Measurements from ENCODE around the gene MESD.

DNA sequence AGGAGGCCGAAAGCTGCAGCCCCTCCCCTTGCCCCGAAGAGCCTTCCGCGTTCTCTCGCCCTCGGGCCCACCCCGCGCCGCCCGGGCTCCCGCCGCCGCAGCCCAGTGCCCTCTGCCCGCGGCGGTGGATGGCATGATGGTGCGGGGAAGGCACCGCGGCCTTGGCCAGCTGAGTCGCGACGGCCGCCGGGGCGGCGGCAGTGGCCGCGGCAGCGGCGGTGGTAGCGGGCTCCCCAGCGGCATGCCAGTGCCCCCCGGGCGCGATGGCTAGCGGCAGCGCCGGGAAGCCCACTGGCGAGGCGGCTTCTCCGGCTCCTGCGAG lies 12.4 kb upstream of the MESD start:
- TF ChIP-seq, protein P1, sequence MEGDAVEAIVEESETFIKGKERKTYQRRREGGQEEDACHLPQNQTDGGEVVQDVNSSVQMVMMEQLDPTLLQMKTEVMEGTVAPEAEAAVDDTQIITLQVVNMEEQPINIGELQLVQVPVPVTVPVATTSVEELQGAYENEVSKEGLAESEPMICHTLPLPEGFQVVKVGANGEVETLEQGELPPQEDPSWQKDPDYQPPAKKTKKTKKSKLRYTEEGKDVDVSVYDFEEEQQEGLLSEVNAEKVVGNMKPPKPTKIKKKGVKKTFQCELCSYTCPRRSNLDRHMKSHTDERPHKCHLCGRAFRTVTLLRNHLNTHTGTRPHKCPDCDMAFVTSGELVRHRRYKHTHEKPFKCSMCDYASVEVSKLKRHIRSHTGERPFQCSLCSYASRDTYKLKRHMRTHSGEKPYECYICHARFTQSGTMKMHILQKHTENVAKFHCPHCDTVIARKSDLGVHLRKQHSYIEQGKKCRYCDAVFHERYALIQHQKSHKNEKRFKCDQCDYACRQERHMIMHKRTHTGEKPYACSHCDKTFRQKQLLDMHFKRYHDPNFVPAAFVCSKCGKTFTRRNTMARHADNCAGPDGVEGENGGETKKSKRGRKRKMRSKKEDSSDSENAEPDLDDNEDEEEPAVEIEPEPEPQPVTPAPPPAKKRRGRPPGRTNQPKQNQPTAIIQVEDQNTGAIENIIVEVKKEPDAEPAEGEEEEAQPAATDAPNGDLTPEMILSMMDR (IDR thresholded peaks at IDR 0.05) = no peak
- TF ChIP-seq POLR2A (IDR thresholded peaks at IDR 0.05) = no peak
